Endothelial cell (in vitro differentiated cells): Measurements from ENCODE around the gene SRBD1. TPM values are rescaled to one million over a fixed set of nuclear protein-coding genes. Genes with fewer than 3 reads are reported as not detected.

Experiments
- DNase-seq: peaks from one replicate; pipeline ENCODE4 v3.0.0; 2021; ENCODE audit warnings: low spot score
- H3K27ac Mint-ChIP-seq: one replicate; pipeline ENCODE4 v1.8.0; 2021; ENCODE audit warnings: mixed read lengths, inconsistent platforms; ENCODE audit not compliant: unreplicated experiment
- H3K27me3 Mint-ChIP-seq: one replicate; pipeline ENCODE4 v1.8.0; 2021; ENCODE audit warnings: mild to moderate bottlenecking, moderate library complexity, mixed read lengths, inconsistent platforms; ENCODE audit not compliant: unreplicated experiment
- H3K36me3 Mint-ChIP-seq: one replicate; pipeline ENCODE4 v1.8.0; 2021; ENCODE audit warnings: mild to moderate bottlenecking, low read depth, mixed read lengths, inconsistent platforms; ENCODE audit not compliant: unreplicated experiment
- H3K4me1 Mint-ChIP-seq: one replicate; pipeline ENCODE4 v1.8.0; 2021; ENCODE audit warnings: mild to moderate bottlenecking, mixed read lengths, inconsistent platforms; ENCODE audit not compliant: unreplicated experiment
- H3K4me3 Mint-ChIP-seq: one replicate; pipeline ENCODE4 v1.8.0; 2021; ENCODE audit warnings: mild to moderate bottlenecking, mixed read lengths, inconsistent platforms; ENCODE audit not compliant: unreplicated experiment
- H3K9me3 Mint-ChIP-seq: one replicate; pipeline ENCODE4 v1.8.0; 2021; ENCODE audit warnings: mixed read lengths, inconsistent platforms; ENCODE audit not compliant: unreplicated experiment
- CTCF ChIP-seq: fragments of 200-600 bp; sonication (generic); IDR thresholded peaks from one replicate; pipeline ENCODE4 v1.5.0; 2021; ENCODE audit warnings: antibody characterized with exemption; ENCODE audit not compliant: unreplicated experiment
- total RNA-seq: library from RNA; stranded (reverse); fragmentation: NEBNext Ultra II Directional; extraction: Animal tissue kit (Norgen Biotek cat#: 25700); gene quantifications from one replicate; pipeline ENCODE4 v1.2.1, GENCODE V29; 2021; ENCODE audit not compliant: unreplicated experiment

Gene SRBD1
- total RNA-seq, 1 donor from 2014 or later, result 18.2 TPM

- Mint-ChIP-seq H3K9me3 (no peaks in the 10 kb centered on the region), H3K27ac (no peak overlapping the region), H3K4me1 (peaks cover 3% of the 10 kb centered on the region), H3K27me3 (no peaks in the 10 kb centered on the region), H3K36me3 (no peaks in the 10 kb centered on the region), H3K4me3 (no peak overlapping the region)
- peak; percentile 34 for DNase-seq
- TF ChIP-seq CTCF, result peak; percentile 63
Measured at GRCh38 chr2:45578056-45578843, 32.8 kb downstream of the SRBD1 start.

- H3K4me3 Mint-ChIP-seq, result no peak overlapping the region
- H3K27me3 Mint-ChIP-seq, result no peaks in the 10 kb centered on the region
- no peak overlapping the region for H3K27ac Mint-ChIP-seq
- H3K36me3 Mint-ChIP-seq, result no peaks in the 10 kb centered on the region
- no peaks in the 10 kb centered on the region for H3K9me3 Mint-ChIP-seq
- DNase-seq, result no peak
- H3K4me1 Mint-ChIP-seq, result peaks cover 3% of the 10 kb centered on the region
- TF ChIP-seq CTCF, result no peak
Measured at GRCh38 chr2:45577441-45577840, 33.6 kb downstream of the SRBD1 start.

- DNase-seq, result no peak
- no peaks in the 10 kb centered on the region for H3K9me3 Mint-ChIP-seq
- H3K4me3 Mint-ChIP-seq, result no peak overlapping the region
- no peaks in the 10 kb centered on the region for H3K27me3 Mint-ChIP-seq
- H3K4me1 Mint-ChIP-seq, result peaks cover 3% of the 10 kb centered on the region
- no peak overlapping the region for H3K27ac Mint-ChIP-seq
- no peak for TF ChIP-seq CTCF
- peaks cover 11% of the 10 kb centered on the region for H3K36me3 Mint-ChIP-seq
Measured at GRCh38 chr2:45575881-45576280, 35.2 kb downstream of the SRBD1 start.

- no peaks in the 10 kb centered on the region for H3K9me3 Mint-ChIP-seq
- H3K4me1 Mint-ChIP-seq, result peaks cover 10% of the 10 kb centered on the region
Measured at GRCh38 chr2:45572979-45573378, 38.1 kb downstream of the SRBD1 start.

More at GRCh38 chr2:45572979-45573378, 38.1 kb downstream of the SRBD1 start:
- no peaks in the 10 kb centered on the region for H3K27me3 Mint-ChIP-seq
- TF ChIP-seq CTCF, result no peak
- H3K27ac Mint-ChIP-seq, result no peak overlapping the region
- no peak for DNase-seq
- H3K36me3 Mint-ChIP-seq, result peaks cover 14% of the 10 kb centered on the region
- H3K4me3 Mint-ChIP-seq, result no peak overlapping the region
